T-helper 2 cell (primary cell): Measurements from ENCODE around the gene XRCC4.
A peak's percentile ranks its signal among the peaks of the same experiment; 100 is the strongest.
"Not testable (repeated sequence)": the region's sequence is repeated elsewhere in the genome, so short reads cannot be mapped to it uniquely, and the experiment has no call there.

Source experiments
- DNase-seq, 5 experiments: peaks; one replicate each; pipeline versions ENCODE4 v3.0.0 to v3.0.0-alpha.2; 2012 to 2022
- total RNA-seq, 2 donors: gene quantifications; one replicate each; lab custom pipeline; 2026; lab: John Stamatoyannopoulos, UW

The XRCC4 gene
- total RNA-seq = 3.1 to 6.0 reads per million in 2 donors

- DNase-seq = peak; percentile 70 to 99 (median 90)
Observed at GRCh38 chr5:83076742-83077661, at the start of gene XRCC4, which contains the start of gene TMEM167A. Gene XRCC4, plus strand, starts transcription at chr5:83077547. Its CDS starts 27,373 bp downstream, at chr5:83104920. Gene TMEM167A, minus strand, starts transcription at chr5:83077394. Its CDS starts 71 bp downstream, at chr5:83077323.

- no peak for DNase-seq
Observed at GRCh38 chr5:83029912-83030311, 47.4 kb upstream of the XRCC4 start.

DNA sequence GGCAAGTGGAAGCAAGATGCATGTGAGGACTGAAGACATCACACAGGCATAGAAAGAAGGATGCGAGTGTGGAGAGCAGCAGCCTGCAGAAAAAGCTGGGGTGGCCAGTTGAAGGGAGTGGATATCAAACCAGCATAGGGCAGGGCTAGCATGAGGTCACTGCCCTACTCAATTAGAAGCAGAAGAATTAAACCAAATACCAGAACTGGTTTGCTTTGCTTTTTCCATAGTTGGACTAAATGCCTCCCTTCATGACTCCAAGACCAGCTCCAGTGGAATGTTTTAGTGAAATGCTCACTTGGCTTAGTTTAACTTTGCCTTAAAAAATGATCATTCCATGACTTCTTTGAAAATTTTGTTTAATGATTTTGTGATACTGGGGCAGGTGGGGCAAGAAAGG lies 46.0 kb upstream of the XRCC4 start:
- no peak for DNase-seq

GRCh38 chr5:83034036-83034435 lies 43.3 kb upstream of the XRCC4 start:
- no peak for DNase-seq

GRCh38 chr5:83034528-83035207 lies 42.7 kb upstream of the XRCC4 start:
- DNase-seq = no peak

DNA sequence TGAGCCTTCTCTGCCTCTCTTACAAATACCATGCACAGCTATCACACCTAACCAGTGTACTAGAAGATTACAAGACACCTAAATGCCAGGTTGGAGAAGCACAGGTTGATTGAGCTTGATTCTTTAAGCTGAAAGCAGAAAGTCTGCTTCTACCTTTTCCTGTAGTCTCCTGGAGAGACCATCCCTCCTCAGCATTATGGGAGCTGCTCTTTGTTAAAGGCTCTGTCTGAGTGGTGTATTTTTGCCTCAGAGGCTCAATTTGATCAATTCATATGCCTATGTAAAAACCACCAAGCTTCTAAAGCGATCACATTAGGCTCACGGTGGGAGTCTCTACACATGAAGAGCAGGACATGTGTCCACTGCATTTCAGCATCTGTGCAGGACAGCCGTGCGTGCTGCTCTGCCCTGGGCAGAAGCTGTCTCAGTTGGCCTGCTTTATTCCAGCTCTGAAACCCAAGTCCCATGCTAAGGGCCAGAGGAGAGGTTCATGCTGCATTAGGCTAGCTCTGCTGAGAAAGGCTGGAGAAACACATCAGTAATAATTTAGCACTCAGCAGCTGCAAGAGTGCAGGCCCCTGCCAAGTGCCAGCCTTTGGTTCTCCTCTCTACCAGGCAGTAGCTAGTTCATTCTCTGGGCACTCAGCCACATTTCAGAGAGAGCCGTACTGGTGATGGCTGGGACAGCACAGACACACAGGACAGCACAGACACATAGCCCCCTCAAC lies 41.8 kb upstream of the XRCC4 start:
- no peak for DNase-seq

DNA sequence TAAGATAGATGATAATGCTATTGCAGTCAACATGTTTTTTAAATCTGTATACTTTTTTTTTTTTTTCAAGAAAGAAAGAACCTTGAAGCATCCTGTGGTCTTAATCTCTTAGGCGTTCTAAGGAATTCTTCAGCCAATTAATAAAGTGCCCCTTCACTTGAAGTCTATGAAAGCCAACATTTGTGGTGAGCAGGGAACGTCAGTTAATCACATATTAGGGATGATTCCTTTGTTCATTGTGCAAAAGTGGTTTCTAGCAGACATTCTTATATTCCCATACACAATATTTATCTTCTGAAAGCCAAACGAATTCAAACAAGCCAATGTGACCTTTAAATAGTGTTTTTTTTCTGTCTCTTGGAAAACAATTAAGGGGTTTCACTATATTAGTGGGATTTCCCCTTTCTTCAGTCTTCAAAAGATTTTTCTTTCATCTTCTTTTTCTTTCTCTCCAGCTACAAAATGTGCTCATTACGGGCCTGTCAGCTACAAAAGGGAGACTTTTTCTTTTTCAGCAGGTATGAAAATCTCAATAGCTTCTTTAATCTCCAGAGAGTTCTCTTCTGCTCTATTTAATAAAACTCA lies 40.3 kb upstream of the XRCC4 start:
- DNase-seq = no peak

DNA sequence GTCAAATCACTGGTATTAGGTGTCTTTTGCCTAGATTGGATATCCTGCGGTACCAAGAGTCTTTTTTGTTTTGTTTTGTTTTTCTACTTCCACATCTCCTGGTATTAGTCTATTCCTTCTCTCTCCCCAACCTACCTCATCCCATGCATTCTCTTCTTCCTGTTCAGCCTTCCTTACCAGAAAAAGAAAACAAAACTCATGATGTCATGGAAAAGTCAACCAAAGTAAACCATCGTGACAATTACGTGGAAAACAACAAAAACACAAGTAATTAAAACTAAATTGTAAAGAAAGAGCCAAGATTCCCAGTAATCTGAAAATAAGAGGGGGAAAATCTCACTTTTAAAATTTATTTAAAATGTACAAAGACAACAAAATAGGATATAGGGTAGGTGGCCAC lies 38.4 kb upstream of the XRCC4 start:
- DNase-seq = no peak

DNA sequence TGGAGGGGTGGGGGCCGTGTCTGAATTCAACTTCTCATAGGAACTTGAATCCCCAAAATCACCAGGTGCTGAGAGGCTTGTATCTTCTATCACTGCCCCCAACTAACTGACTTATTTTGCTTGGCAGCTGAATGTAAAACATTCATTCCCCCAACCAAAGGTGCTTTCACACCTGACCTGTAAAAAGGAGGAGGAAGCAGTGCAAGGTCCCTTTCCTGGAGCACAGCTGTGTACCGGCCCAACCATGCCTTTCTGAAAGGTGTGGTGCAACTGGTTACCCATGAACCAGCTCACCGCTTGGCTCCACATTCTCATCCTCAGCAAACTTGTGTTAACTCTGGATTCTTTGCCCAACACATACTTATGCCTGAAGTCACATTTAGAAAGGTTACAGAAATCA lies 34.8 kb upstream of the XRCC4 start:
- no peak for DNase-seq

DNA sequence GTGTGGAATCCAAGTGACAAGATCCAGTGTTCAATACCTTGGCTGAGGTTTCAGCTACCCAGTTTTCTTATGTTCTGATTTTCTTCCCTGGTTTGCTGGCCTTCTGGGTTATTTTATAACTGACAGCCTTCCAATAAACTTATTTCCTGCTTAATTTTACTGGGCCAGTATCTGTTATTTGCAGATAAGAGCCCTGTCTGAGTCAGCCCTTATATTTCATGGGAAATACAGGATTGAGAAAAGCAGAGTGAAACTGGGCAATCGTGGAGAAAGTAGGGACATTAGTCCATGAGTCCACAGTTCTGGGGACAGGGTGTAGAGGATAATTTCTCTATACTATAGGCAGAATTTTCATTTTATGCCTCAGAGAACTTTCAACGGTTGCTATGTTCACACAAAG lies 32.4 kb upstream of the XRCC4 start:
- DNase-seq = no peak

DNA sequence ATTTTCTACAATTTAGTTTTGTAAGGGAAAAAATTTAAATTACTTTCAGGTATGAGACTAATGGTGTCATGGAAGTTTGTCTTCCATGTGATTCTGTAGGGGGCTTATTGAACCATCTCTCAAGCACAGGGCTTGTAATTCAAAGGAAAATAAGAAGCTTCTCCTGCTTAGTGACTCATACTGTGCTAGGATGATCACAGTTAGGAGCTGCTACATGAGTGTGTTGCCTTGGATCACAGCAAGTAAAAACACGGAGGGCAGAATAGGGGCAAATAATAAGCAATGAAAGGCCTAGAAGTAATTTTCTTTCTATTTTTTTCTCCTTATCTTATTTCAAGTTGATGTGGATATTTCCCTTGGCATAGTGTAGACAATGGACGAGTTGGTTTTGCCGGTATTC lies 29.1 kb upstream of the XRCC4 start:
- no peak for DNase-seq

- no peak for DNase-seq
Observed at GRCh38 chr5:83048811-83049210, 28.5 kb upstream of the XRCC4 start.

- DNase-seq = no peak
Observed at GRCh38 chr5:83049370-83049885, 27.9 kb upstream of the XRCC4 start.

DNA sequence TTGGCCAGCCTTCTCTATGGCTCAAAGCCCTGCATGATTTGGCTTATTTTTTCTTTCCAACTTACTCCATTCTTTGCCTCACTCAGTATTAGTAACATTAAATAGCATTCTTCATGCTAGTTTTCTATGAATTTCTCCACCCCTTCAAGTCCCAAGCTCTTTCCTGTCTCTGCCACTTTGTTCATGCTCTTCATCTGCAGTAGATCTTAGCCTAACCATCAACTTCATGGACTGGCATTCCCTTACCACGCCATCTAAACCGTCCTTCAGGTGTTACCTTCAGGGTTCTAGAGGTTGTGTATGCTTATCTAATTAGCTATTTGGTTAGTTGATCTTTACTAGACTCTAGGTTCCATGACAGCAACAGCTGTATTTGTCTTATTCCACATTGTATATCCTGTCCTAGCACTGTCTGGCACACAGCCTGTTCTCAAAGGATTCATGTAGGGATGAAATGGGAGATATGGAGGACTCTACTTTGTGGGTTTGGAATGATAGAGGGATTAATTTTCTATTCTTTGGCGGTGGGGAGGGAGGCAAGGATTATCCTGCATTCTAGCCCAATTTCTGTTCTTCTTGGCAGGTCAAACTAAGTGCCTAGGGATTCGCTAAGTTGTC lies 26.5 kb upstream of the XRCC4 start:
- no peak for DNase-seq

DNA sequence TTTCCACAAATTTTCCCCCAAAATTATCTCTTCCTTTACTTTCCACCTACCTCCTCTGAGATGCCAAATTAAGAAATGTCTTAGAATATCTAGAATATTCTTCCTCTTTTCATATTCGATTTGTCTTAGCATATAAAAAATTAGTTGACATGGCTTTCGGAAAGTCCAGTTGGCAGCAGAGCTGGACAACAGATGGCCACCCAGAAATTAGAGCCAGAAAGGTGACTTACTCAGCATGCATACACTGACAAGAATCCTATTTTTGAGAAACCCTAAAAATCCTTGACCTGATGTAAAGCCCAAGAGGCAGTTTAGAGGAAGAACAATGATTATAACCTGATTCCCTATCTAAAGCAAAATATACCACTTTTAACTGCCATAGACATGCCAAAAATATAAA lies 22.2 kb upstream of the XRCC4 start:
- DNase-seq = no peak

GRCh38 chr5:83058726-83059125 lies 18.6 kb upstream of the XRCC4 start:
- DNase-seq = no peak

DNA sequence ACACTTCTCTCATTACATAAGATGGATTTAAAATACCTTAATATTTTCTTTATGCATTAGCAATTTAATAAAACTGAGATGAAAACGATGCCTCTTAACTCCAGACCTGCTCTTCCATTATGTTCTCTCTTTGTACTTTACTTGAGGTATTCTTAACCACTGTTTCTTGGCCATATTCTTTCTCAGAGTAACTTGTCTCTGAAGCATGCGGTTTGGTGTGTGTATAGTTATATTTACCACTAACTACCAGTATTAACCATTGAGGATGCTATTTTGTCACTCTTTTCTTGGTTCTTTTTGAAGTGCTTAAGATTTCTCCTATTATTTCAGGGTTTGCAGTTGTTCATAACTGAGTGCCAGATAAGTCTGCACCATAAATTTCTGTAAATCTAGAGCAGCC lies 18.0 kb upstream of the XRCC4 start:
- no peak for DNase-seq

- DNase-seq = no peak
Observed at GRCh38 chr5:83066548-83067110, 10.7 kb upstream of the XRCC4 start.

DNA sequence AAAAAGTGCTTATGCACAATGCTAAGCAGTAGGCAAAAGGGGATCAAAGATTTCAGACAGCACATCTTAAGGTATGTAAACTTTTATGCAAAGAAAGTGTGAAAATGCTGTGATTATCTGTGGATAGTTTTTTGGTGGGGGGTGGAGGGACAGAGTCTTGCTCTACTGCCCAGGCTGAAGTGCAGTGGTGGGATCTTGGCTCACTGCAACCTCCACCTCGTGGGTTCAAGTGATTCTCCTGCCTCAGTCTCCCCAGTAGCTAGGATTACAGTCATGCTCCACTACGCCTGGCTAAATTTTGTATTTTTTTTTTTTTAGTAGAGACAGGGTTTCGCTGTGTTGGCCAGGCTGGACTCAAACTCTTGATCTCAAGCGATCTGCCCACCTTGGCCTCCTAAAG lies 10.0 kb upstream of the XRCC4 start:
- DNase-seq = not testable (repeated sequence)

- no peak for DNase-seq
Observed at GRCh38 chr5:83069096-83069799, 8.1 kb upstream of the XRCC4 start.
